HepG2 (cell line): ENCODE results near the gene FBXW4. TPM values are rescaled to one million over a fixed set of nuclear protein-coding genes. Genes with fewer than 3 reads are reported as not detected.

Source experiments
- CAMTA2 ChIP-seq: sonication (generic); formaldehyde crosslinking; IDR thresholded peaks from 2 replicates; pipeline ENCODE4 v1.4.0; 2020; ENCODE audit warnings: mild to moderate bottlenecking, missing genetic modification reagents, borderline replicate concordance
- CHCHD3 ChIP-seq: sonication (generic); formaldehyde crosslinking; IDR thresholded peaks from 2 replicates; pipeline ENCODE4 v1.8.0; 2022; ENCODE audit warnings: mild to moderate bottlenecking, missing genetic modification reagents, moderate library complexity
- ELF3 ChIP-seq: IDR thresholded peaks from 2 replicates; pipeline ENCODE4 v1.6.1; 2016; ENCODE audit warnings: missing genetic modification reagents, missing compliant biosample characterization
- GFI1 ChIP-seq: sonication (generic); formaldehyde crosslinking; IDR thresholded peaks from 2 replicates; pipeline ENCODE4 v1.5.0; 2020; ENCODE audit warnings: missing genetic modification reagents, mild to moderate bottlenecking, borderline replicate concordance
- KLF12 ChIP-seq: sonication (generic); formaldehyde crosslinking; IDR thresholded peaks from 2 replicates; pipeline ENCODE4 v1.4.0; 2020; ENCODE audit warnings: missing genetic modification reagents, borderline replicate concordance
- UBTF ChIP-seq: sonication (generic); formaldehyde crosslinking; IDR thresholded peaks from 2 replicates; pipeline ENCODE4 v1.4.0; 2020; ENCODE audit warnings: mild to moderate bottlenecking, missing genetic modification reagents
- ZFX ChIP-seq: sonication (generic); formaldehyde crosslinking; IDR thresholded peaks from 2 replicates; pipeline ENCODE4 v1.4.0; 2020; ENCODE audit warnings: mild to moderate bottlenecking, low read depth, missing genetic modification reagents, moderate library complexity
- ZNF407 ChIP-seq: sonication (generic); formaldehyde crosslinking; IDR thresholded peaks from one replicate; pipeline ENCODE4 v1.5.1; 2020; ENCODE audit warnings: mild to moderate bottlenecking, missing genetic modification reagents; ENCODE audit errors: not compliant biosample characterization
- ZNF563 ChIP-seq: sonication (generic); formaldehyde crosslinking; IDR thresholded peaks from 2 replicates; pipeline ENCODE4 v1.8.0; 2022; ENCODE audit warnings: mild to moderate bottlenecking, moderate library complexity, missing genetic modification reagents
- ZNF740 ChIP-seq: sonication (generic); formaldehyde crosslinking; IDR thresholded peaks from 2 replicates; pipeline ENCODE4 v1.4.0; 2020; ENCODE audit warnings: missing genetic modification reagents
- polyA plus RNA-seq, 8 experiments: library from polyadenylated mRNA; depleted of rRNA in 3 of 8; stranded (reverse) in 7 of 8; unstranded in 1 of 8; fragments of >200 nt; fragmentation: Illumina TruSeq in 4 of 8; extraction: Trizol in 4 of 8; gene quantifications; 2 replicates each; pipeline versions ENCODE4 v1.2.1 to v1.2.3, GENCODE V29; 2011 to 2016; ENCODE audit warnings: low read depth in 4 of 8, missing spikeins in 1 of 8, mixed read lengths in 1 of 8; ENCODE audit not compliant: insufficient read depth in 1 of 8
- total RNA-seq, 5 experiments: library from RNA; depleted of rRNA; stranded (reverse); fragments of >200 nt; fragmentation: Illumina TruSeq; extraction: Trizol; gene quantifications; 2 replicates each; pipeline ENCODE4 v1.2.3, GENCODE V29; 2016; ENCODE audit warnings: low read depth in 1 of 5
- TF ChIP-seq, protein P1 (sequence below): sonication (generic); formaldehyde crosslinking; IDR thresholded peaks from 2 replicates; pipeline ENCODE4 v1.4.0; 2020; ENCODE audit warnings: missing genetic modification reagents, mild to moderate bottlenecking, borderline replicate concordance
- TF ChIP-seq, protein P2 (sequence below): sonication (generic); formaldehyde crosslinking; IDR thresholded peaks from 2 replicates; pipeline ENCODE4 v1.4.0; 2020; ENCODE audit warnings: missing genetic modification reagents, mild to moderate bottlenecking, borderline replicate concordance

FBXW4 gene
- total and polyA plus RNA-seq, 2 of the 13 experiments (the other 11 are each of a cell fraction or from before 2014, with no cell fraction given), result 23.5 to 33.7 TPM

GRCh38 chr10:101693978-101694673, 844 bp downstream of the FBXW4 start (continued):
- TF ChIP-seq ZNF407 (CRISPR knock-in tag) (peak; percentile 40), ELF3 (CRISPR knock-in tag) (peak; percentile 30; the same call in 1 of the 2 replicates), ZFX (CRISPR knock-in tag) (peak; percentile 100), ZNF740 (CRISPR knock-in tag) (peak; percentile 46; the same call in 1 of the 2 replicates), GFI1 (peak; percentile 32; the same call in 1 of the 2 replicates), KLF12 (CRISPR knock-in tag) (peak; percentile 91), CHCHD3 (CRISPR knock-in tag) (0 out of 2 replicates have a peak, but pooled peaks have one; percentile 7), ZNF563 (CRISPR knock-in tag) (peak; percentile 85), CAMTA2 (no peak; the same call in none of the 2 replicates), UBTF (CRISPR knock-in tag) (peak; percentile 100)
- TF ChIP-seq, protein P1, sequence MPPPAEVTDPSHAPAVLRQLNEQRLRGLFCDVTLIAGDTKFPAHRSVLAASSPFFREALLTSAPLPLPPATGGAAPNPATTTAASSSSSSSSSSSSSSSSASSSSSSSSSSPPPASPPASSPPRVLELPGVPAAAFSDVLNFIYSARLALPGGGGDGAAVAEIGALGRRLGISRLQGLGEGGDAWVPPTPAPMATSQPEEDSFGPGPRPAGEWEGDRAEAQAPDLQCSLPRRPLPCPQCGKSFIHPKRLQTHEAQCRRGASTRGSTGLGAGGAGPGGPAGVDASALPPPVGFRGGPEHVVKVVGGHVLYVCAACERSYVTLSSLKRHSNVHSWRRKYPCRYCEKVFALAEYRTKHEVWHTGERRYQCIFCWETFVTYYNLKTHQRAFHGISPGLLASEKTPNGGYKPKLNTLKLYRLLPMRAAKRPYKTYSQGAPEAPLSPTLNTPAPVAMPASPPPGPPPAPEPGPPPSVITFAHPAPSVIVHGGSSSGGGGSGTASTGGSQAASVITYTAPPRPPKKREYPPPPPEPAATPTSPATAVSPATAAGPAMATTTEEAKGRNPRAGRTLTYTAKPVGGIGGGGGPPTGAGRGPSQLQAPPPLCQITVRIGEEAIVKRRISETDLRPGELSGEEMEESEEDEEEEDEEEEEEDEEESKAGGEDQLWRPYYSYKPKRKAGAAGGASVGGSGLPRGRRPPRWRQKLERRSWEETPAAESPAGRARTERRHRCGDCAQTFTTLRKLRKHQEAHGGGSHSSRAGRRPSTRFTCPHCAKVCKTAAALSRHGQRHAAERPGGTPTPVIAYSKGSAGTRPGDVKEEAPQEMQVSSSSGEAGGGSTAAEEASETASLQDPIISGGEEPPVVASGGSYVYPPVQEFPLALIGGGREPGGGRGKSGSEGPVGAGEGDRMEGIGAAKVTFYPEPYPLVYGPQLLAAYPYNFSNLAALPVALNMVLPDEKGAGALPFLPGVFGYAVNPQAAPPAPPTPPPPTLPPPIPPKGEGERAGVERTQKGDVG (CRISPR knock-in tag), result no peak
- TF ChIP-seq, protein P2, sequence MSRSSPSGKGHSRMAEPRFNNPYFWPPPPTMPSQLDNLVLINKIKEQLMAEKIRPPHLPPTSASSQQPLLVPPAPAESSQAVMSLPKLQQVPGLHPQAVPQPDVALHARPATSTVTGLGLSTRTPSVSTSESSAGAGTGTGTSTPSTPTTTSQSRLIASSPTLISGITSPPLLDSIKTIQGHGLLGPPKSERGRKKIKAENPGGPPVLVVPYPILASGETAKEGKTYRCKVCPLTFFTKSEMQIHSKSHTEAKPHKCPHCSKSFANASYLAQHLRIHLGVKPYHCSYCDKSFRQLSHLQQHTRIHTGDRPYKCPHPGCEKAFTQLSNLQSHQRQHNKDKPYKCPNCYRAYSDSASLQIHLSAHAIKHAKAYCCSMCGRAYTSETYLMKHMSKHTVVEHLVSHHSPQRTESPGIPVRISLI (CRISPR knock-in tag), result no peak
